HG03066 (cell line): ENCODE measurements around the gene DNAJB7.
"Not testable (repeated sequence)": the region's sequence is repeated elsewhere in the genome, so short reads cannot be mapped to it uniquely, and the experiment has no call there.

Experiments used
- ATAC-seq: cut with Tn5 transposase; IDR thresholded peaks from one replicate; pipeline ENCODE4 v1.9.1; 2021; ENCODE audit warnings: low read depth; ENCODE audit not compliant: unreplicated experiment

DNAJB7 gene

DNA sequence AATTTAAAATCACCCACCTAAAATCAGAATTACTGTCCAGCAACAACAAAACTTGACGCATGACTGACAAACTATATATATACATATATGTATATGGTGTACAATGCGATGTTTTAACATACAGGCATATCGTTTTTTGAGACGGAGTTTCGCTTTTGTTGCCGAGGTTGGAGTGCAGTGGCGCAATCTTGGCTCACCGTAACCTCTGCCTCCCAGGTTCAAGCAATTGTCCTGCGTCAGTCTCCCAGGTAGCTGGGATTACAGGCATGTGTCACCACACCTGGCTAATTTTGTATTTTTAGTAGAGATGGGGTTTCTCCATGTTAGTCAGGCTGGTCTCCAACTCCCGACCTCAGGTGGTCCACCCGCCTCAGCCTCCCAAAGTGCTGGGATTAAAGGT is 16.1 kb downstream of the DNAJB7 start:
- ATAC-seq: not testable (repeated sequence)

GRCh38 chr22:40844951-40845350 is 17.0 kb downstream of the DNAJB7 start:
- ATAC-seq: no peak

GRCh38 chr22:40838486-40838885 is 23.4 kb downstream of the DNAJB7 start:
- no peak for ATAC-seq

- ATAC-seq: no peak
Observed at GRCh38 chr22:40834619-40835018, 27.3 kb downstream of the DNAJB7 start.

GRCh38 chr22:40829131-40829530 is 32.8 kb downstream of the DNAJB7 start:
- no peak for ATAC-seq

DNA sequence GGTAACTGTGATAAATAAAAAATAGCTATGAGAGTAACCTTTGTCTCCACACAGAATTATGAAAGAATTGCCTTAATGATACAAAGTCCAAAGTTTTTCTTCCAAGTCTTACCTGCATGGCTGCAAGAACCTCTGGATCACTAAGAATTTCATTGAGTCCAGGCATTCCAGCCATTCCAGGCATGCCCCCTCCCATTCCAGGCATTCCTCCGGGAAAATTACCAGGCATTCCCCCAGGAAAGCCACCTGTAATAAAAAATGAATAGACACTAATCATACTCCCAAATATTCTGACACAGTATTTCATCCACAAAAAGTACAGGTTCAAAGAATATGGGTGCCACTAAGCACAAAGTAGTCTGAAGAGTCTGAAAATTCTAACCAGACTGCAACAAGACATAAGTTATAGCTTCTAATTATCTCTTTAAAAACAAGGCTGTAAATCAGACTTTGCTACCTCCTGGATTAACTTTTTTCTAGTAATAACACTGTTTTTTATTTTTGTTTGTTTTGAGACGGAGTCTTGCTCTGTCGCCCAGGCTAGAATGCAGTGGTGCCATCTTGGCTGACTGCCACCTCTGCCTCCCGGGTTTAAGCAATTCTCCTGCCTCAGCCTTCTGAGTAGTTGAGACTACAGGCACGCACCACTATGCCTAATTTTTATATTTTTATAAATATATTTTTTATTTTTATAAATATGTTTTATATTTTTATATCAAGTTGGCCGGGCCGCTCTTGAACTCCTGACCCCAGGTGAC is 34.8 kb downstream of the DNAJB7 start:
- ATAC-seq: no peak

GRCh38 chr22:40826292-40826691 is 35.6 kb downstream of the DNAJB7 start:
- not testable (repeated sequence) for ATAC-seq

DNA sequence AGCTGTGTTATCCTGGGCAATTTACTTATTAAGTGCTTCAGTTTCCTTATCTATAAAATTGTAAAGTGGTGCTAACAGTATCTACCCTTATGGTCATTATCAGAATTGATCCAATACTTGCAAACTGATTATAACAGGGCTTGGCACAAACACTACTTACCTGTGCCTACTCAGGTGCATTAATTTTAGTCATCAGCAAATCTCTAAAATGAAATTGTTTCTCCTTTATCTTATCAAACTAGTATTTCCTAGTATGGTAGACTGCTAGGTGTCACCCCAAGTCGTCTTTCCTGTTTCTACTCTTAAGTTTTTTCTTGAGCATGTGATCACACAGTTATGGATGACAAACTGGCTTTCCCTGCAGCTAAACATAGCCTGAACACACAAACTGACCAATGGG is 38.5 kb downstream of the DNAJB7 start:
- ATAC-seq: no peak

GRCh38 chr22:40819599-40820140 is 42.2 kb downstream of the DNAJB7 start:
- ATAC-seq: no peak

- ATAC-seq: peak; percentile 68
Observed at GRCh38 chr22:40818747-40819598, 42.9 kb downstream of the DNAJB7 start, which contains the start of gene SLC25A17. TSS of gene SLC25A17 (minus strand) at chr22:40819346. CDS start at chr22:40819248, 98 bp downstream.

- peak; percentile 9 for ATAC-seq
Observed at GRCh38 chr22:40818192-40818746, 43.6 kb downstream of the DNAJB7 start.

DNA sequence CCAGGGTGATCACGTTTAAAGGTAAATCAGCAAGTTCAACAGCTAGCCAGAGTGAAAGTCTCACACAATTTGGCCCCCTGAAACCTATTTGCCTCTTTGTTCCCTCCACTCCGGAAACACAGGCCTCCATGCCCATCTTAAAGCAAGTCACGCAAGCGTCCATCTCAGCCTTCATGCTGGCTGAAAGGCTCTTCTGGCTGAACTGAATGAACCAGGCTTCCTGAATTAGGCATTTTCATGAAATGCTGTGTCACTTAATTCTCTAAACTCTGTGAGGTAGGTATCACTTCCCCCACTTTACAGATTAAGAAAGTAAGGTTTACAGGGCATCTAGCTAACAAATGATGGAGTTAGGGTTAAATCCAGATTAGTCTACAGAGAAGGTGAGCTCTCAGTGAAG is 44.2 kb downstream of the DNAJB7 start:
- no peak for ATAC-seq

DNA sequence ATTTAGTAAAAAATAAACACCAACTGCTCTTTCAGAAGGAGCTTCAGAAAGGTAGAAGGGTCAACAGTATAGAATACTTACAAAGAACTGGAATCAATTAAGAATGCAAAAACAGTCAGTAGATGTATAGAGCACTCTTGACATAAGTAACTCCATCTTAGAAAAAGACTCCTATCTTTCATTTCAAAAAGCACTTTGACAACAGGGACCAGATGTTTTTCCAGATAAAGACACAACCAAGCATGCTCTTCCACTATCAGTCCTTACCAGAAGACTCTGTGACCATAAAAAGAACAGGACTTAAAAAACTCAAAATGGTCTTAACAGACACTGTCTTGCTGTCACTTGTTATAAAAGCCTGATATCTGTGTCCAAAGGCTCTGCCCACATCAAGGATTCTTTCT is 48.0 kb downstream of the DNAJB7 start:
- no peak for ATAC-seq
